ENCODE data around the gene ZNF570.

Gene ZNF570

DNA sequence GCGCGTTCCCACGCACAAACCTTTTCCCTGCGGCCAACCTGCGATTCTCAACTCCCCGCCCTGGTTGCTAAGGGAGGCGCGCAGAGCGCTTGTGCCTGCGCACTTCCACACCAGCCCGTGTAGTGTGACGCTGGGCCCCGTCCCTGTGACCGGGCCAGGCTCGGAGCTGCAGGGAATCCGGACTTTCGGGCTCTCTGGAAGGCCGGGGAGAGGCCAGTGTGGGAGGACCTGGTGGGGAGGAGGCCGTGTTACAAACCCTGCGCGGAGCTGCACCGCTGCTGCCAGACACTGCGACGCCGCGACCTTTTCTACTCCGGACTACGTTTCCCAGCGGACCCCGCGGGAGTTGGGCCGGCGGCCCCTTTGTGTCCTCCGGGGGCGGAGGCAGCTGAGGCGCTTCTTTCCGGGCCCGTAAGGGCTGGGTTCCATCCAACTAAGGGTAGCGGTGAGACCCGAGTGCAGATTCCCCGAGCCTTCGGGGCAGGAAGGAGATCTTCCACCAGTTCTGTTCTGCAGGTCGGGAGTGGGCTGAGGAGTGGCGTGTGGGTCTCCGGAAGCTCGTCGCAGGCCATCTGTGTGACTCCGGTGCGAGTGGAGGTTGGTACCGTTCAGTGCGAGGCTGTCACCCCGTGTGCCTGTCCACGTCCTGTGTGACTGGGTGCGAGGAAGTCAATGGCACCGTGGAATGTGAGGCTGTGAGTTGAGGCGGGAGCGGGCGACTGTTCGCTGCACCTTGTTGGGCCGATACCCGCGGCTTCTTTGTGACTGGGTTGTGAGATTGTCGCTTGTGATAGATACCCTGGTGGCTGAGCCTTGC lies at the start of gene ZNF570:
Gene ZNF570, plus strand, starts transcription at position 396 of the 817 bp plus-strand sequence. CDS start 999 bp downstream, outside the sequence.
- peak; percentile 89 for DNase-seq

DNA sequence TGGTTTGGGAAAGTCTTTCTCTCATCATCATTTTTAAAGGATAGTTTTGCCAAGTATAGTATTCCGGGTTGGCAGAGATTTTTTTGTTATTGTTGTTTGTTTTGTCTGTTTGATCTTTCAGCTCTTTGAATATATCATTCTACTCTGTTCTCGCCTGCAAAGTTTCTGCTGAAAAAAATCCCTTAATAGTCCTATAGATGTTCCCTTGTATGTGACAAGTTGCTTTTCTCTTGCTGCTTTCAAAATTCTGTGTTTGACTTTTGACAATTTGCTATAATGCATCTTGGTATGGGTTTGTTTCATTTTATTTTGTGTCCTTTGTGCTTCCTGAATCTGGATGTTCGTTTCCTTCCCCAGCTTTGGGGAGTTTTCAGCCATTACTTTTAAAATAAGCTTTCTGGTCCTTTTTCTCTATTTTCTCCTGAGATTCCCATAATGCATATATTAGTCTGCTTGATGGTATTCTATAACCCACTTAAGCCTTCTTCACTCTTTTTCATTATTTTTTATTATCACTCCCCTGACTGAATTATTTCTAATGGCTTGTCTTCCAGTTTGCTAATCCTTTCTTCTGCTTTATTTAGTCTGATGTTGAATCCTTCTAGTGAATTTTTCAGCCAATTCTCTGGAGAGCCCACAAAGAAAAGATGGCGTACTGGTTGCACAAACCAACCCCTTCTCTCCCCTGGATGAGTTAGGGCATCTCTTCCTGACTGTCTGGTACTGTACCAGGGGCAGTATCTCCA lies 16.5 kb upstream of the ZNF570 start:
- DNase-seq, result no peak

DNA sequence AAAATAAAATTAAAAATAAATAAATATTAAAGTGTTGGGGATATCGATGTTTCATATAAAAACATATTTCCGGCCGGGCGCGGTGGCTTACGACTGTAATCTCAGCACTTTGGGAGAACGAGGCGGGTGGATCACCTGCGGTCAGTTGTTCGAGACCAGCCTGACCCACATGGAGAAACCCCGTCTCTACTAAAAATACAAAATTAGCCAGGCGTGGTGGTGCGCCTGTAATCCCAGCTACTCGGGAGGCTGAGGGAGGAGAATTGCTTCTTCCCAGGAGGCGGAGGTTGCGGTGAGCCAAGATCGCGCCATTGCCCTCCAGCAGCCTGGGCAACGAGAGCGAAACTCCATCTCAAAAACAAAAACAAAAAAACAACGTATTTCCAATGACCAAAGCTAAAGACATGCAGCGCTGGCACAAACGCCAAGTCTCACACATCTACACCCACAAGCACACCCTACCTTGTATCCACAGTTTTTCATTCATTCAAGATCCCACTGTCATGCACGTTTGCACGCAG lies 2.8 kb upstream of the ZNF570 start:
- peak; percentile 18 for DNase-seq

DNA sequence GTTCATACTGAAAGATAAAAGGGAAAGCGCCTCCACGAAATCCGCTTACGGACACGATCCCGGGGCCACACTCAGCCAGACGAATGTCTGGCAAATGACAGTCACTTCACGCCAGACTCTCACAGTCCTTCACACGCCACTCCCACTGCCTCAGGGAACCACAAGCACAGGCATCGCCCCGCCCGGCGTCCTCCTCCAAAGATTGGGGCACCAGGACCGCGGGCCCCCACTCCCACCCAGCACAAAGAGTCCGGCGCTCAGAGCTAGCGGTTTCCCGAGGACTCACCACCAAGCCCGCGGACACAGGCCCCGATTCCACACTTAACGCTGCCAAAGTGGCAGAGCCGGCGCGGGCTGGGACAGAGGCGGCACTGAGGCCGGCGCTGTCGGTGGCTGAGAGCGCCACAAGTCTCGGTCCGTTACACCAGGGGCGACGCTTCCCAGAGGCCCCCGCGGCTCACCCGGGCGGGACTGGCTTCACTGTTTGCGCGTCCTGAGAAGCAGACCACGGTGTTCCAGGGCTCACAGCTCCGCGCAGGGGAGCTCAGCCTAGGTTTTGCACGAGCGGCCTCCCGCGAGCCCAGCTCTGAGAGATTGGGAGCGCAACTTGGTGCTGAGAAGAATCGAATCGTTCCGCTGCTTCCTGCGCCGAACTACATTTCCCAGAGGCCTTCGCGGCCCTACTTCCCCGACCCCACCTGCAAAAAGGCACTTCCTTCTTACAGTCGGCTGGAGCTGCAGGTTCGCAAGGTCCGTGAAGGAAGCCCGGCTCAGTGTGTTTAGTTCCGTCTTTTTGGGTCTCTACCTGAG lies 2.2 kb upstream of the ZNF570 start, which contains the start of gene ZNF569:
Gene ZNF569, minus strand, starts transcription at position 647 of the 810 bp plus-strand sequence. CDS start 22,523 bp downstream, outside the sequence.
- peak; percentile 87 for DNase-seq

- DNase-seq, result no peak
These were observed 1.5 kb upstream of the ZNF570 start for GRCh38 chr19:37467608-37468090.

- DNase-seq, result no peak
These were observed 1.1 kb downstream of the ZNF570 start for GRCh38 chr19:37470216-37470615.

DNA sequence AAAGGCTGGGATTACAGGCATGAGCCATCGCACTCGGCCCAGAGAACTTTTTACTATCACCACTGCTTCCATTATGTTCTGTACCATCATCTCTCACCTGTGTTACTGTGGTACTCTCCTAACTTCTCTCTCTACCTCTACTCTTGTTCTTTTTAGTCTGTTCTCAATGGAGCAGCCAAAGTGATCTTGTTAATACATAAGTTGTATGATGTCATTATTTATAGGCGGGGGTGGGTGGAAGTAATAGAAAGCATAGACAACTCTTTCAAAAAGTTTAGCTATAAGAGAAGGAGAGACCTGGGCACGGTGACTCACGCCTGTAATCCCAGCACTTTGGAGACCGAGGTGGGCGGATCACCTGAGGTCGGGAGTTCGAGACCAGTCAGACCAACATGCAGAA lies 3.0 kb downstream of the ZNF570 start:
- DNase-seq, result no peak

GRCh38 chr19:37484406-37485168 lies 15.4 kb downstream of the ZNF570 start:
- no peak for DNase-seq

DNA sequence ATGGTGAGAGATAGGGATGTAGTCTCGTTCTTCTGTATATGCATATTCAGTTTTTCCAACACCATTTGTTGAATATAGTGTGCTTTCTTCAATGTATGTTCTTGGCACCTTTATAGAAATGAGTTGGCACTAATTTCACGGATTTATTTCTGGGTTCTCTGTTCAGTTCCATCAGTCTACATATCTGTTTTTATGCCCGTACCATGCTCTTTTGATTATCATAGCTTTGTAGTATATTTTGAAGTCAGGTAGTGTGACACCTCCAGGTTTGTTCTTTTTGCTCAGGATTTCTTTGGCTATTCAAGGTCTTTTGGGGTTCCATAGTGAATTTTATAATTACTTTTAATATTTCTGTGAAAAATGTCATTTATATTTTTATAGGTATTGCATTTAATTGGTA lies 23.1 kb downstream of the ZNF570 start:
- DNase-seq, result no peak

DNA sequence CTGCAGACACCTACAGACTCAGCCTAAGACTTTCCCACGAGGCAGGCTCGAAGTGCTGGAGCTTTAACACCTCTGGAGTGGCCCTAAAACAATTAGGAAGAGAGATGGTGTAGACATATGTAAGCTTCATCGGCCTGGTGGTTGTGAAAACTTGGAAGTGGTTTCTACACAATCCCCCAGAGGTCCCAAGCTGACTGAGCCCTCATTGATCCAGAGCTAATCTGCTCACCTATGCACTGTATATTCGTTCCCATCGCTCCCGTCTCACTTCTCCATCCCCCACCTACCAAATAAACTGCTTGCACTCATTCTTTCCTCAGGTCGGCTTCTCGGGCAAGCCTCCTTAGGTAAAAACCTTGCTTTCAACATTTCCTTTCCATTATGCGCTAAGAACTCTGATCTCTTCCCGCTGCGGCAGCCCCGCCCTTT lies 36.8 kb downstream of the ZNF570 start:
- DNase-seq, result no peak

- peak; percentile 82 for DNase-seq
These were observed 37.4 kb downstream of the ZNF570 start, which contains the start of gene ZNF793 for GRCh38 chr19:37506387-37507166. TSS of gene ZNF793 (plus strand) at chr19:37506939. CDS start at chr19:37523440, 16,501 bp downstream.

DNA sequence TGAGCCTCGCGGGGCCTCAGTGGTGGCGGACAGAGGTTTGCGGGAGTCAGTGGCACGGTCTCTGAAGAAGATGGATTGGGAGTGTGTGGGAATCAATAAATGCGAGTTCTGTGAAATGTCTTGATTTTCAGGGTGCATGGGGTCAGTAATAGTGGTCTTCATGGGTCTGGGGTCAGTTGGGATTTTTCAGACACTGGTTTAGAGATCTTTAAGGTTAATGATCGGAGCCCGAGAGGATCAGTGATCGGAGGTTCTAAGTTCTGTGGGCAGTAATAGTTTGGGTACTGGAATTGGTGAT lies 38.0 kb downstream of the ZNF570 start:
- no peak for DNase-seq

- no peak for DNase-seq
These were observed 42.0 kb downstream of the ZNF570 start for GRCh38 chr19:37511186-37511585.

DNA sequence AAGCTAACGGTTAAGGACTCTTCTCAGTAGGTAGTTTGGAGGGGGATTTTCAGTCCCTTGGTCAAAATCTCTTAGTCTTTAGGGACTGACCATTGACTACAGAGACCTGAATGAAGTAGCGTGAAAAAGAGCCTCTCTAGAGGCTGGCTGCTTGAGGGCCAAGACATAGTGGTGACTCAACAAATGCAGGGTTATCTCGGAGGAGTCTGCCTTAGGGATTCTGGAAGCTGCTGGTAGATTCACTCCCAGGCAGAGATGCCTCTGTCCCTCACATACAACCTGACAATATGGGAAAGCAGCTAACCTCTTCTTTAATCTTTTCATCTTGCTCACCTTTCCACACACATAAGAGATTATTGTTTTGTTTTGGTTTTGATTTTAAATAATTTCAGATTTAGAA lies 42.7 kb downstream of the ZNF570 start:
- no peak for DNase-seq

DNA sequence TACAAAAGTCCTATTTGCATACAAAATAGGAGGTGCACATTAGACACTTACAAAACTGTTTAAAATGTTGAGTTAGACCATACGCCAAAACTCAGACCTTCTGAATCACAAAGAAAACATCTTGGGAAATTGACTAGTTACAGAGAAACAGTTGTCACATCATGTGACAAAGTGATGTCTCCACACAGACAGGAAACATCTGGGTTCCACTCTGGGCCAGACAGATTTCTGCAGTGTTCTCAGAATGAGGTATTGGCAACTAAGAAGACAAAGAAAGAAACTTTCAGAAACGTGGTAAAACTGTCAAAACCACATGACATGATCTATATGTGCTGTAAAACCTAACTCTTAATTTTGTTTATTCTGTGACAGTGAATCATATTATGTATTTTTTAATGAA lies 44.2 kb downstream of the ZNF570 start:
- DNase-seq, result no peak

DNA sequence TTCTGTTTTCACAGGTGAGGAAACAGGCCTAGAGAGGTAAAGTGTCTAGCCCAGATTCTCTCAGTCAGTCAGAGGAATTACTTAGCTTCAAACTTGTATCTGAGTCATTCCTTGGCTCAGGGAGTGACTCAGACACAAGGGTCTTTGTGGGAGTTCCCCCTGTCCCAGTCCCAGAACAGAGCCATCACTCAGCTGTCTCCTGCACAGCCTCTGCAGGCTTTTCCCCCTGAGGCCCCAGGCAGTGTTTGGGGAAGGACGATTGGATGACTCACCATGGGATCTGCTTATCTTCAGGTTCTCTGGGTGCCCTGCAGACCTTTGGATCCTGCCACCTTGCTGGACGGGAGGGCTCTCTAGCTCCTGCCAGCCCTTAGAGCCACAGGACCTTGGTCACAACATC lies 50.7 kb downstream of the ZNF570 start:
- no peak for DNase-seq

DNA sequence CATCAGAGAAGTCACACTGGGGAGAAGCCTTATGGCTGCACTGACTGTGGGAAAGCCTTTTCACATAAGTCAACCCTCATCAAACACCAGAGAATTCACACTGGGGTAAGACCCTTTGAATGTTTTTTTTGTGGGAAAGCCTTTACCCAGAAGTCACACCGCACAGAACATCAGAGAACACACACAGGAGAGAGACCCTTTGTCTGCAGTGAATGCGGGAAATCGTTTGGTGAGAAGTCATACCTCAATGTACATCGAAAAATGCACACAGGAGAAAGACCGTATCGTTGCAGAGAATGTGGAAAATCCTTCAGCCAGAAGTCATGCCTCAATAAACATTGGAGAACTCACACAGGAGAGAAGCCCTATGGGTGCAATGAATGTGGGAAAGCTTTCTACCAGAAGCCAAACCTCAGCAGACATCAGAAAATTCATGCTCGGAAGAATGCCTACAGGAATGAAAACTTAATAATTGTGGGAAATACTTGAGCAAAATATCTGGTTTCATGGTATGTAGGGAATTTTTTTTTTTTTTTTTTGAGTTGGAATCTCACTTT lies 68.3 kb downstream of the ZNF570 start:
- DNase-seq, result no peak

Measured in activated T-cell treated with anti-CD3 and anti-CD28 coated beads, Interleukin-2, amount 50 U/mL, for 1 hour (primary cell).